22Rv1 (cell line): ENCODE measurements around the gene ACOX3.

Experiments used
- CTCF ChIP-seq: fragments of 450-650 bp; IDR thresholded peaks from 2 replicates; pipeline ENCODE4 v1.5.1; 2017; ENCODE audit warnings: mild to moderate bottlenecking
- ZFX ChIP-seq: fragments of 450-650 bp; IDR thresholded peaks from 2 replicates; pipeline ENCODE4 v1.6.1; 2017; ENCODE audit warnings: antibody characterized with exemption, borderline replicate concordance

DNA sequence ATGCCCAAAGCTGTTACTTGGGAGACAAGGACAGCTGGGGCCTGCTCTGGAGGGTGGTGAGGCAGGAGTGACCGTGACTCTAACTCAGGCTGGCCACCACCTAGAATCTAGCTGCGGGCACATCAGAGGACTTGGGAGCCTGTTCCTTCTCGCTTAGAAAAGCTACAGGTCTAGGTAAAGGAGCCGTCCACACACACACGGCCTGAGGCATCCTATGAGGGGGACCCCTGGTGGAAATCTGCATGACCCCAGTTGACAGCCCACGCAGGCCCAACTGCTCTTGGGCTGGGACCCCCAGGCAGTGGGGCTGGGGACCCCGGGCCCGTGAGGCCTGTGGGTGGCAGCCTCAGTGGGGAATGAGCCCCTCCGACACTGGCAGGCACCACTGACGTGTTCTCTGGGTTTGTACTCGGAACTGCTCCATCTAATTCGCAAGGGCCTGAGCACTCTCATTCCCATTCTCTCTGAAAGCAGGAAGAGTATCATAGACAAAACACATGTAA is 75.6 kb downstream of the ACOX3 start:
- TF ChIP-seq CTCF (no peak), ZFX (no peak)
